Testis (tissue), 2 donors: ENCODE data around the gene CYP4Z1.
"Not testable (repeated sequence)": the region's sequence is repeated elsewhere in the genome, so short reads cannot be mapped to it uniquely, and the experiment has no call there.

ENCODE experiments used
- POLR2A ChIP-seq: fragments of 450-650 bp; IDR thresholded peaks from one replicate; pipeline ENCODE4 v1.6.1; 2017; ENCODE audit warnings: antibody characterized with exemption, mild to moderate bottlenecking, moderate library complexity
- TF ChIP-seq, protein P1 (sequence below), 3 experiments: fragments of 450-650 bp in 2 of 3; fragments of 200-600 bp in 1 of 3; sonication (generic) in 1 of 3; IDR thresholded peaks; one replicate each; pipeline ENCODE4 v1.5.1; 2016 to 2019; ENCODE audit warnings: antibody characterized with exemption in 3 of 3, mild to moderate bottlenecking in 2 of 3, moderate library complexity in 1 of 3

DNA sequence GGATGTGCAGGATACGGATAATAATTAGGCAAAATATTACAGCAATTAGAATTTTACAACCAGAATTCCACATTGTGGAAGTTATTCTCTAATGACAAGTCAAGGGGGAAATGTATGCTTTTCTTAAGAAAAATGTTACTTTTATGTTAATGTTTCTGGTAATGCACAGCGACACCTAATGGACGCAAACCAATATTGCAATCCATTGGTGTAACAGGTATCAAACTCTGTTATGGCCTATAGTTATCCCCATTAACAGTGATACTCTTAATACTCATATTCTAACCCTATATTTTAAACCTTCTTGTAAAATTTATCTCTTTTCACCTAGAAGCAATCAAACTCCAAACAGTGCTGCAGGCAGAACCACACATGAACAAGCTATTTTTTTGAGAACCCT is 22.3 kb downstream of the CYP4Z1 start:
- TF ChIP-seq, protein P1, sequence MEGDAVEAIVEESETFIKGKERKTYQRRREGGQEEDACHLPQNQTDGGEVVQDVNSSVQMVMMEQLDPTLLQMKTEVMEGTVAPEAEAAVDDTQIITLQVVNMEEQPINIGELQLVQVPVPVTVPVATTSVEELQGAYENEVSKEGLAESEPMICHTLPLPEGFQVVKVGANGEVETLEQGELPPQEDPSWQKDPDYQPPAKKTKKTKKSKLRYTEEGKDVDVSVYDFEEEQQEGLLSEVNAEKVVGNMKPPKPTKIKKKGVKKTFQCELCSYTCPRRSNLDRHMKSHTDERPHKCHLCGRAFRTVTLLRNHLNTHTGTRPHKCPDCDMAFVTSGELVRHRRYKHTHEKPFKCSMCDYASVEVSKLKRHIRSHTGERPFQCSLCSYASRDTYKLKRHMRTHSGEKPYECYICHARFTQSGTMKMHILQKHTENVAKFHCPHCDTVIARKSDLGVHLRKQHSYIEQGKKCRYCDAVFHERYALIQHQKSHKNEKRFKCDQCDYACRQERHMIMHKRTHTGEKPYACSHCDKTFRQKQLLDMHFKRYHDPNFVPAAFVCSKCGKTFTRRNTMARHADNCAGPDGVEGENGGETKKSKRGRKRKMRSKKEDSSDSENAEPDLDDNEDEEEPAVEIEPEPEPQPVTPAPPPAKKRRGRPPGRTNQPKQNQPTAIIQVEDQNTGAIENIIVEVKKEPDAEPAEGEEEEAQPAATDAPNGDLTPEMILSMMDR (IDR thresholded peaks at IDR 0.05), result peak; percentile 36 to 52 (median 48)
- TF ChIP-seq POLR2A, result not testable (repeated sequence)
